HFF-Myc (cell line): ENCODE measurements around the gene ARSK.

Source experiments
- DNase-seq: peaks from one replicate; pipeline ENCODE4 v3.0.0-alpha.2; 2011; ENCODE audit warnings: low read depth; ENCODE audit errors: extremely low read depth
- H3K4me3 ChIP-seq: replicated peaks from 2 replicates; pipeline ENCODE4 v1.5.1; 2011; ENCODE audit warnings: low read depth, mild to moderate bottlenecking, control low read depth, low read length
- CTCF ChIP-seq: IDR thresholded peaks from 2 replicates; pipeline ENCODE4 v1.5.1; 2012; ENCODE audit warnings: mild to moderate bottlenecking, low read depth, low read length, control low read depth; ENCODE audit errors: missing control alignments

The ARSK gene

GRCh38 chr5:95652849-95653248 is 97.9 kb downstream of the ARSK start:
- TF ChIP-seq CTCF: no peak
- no peak for DNase-seq
- H3K4me3 ChIP-seq: no peak overlapping the region

GRCh38 chr5:95654196-95654595 is 99.3 kb downstream of the ARSK start:
- no peak for DNase-seq
- no peak overlapping the region for H3K4me3 ChIP-seq
- TF ChIP-seq CTCF: no peak
